ENCODE measurements around the gene KIF7.

Gene KIF7

GRCh38 chr15:89657686-89658200 lies 2.5 kb upstream of the KIF7 start:
- in situ Hi-C loops (cut with MboI; ENCODE audit: low pct_unique_long_range_greater_than_20kb, low sequenced_read_pairs, unreplicated experiment): no loop called here
- DNase-seq (ENCODE audit: low spot score): no peak
- TF ChIP-seq CTCF (IDR thresholded peaks at IDR 0.05; ENCODE audit: extremely low read depth, insufficient read depth, missing control alignments): no peak

GRCh38 chr15:89656116-89656815 lies 999 bp upstream of the KIF7 start:
- in situ Hi-C loops (cut with MboI; ENCODE audit: low pct_unique_long_range_greater_than_20kb, low sequenced_read_pairs, unreplicated experiment): no loop called here
- no peak for DNase-seq (ENCODE audit: low spot score)
- no peak for TF ChIP-seq CTCF (IDR thresholded peaks at IDR 0.05; ENCODE audit: extremely low read depth, insufficient read depth, missing control alignments)

- DNase-seq (ENCODE audit: low spot score): no peak
- no peak for TF ChIP-seq CTCF (IDR thresholded peaks at IDR 0.05; ENCODE audit: extremely low read depth, insufficient read depth, missing control alignments)
- in situ Hi-C loops (cut with MboI; ENCODE audit: low pct_unique_long_range_greater_than_20kb, low sequenced_read_pairs, unreplicated experiment): no loop called here
Observed at GRCh38 chr15:89654301-89654761, 936 bp downstream of the KIF7 start.

- in situ Hi-C loops (cut with MboI; ENCODE audit: low pct_unique_long_range_greater_than_20kb, low sequenced_read_pairs, unreplicated experiment): no loop called here
- TF ChIP-seq CTCF (IDR thresholded peaks at IDR 0.05; ENCODE audit: extremely low read depth, insufficient read depth, missing control alignments): no peak
Observed at GRCh38 chr15:89653578-89653977, 1.7 kb downstream of the KIF7 start.

GRCh38 chr15:89652666-89653065 lies 2.6 kb downstream of the KIF7 start:
- TF ChIP-seq CTCF (IDR thresholded peaks at IDR 0.05; ENCODE audit: extremely low read depth, insufficient read depth, missing control alignments): no peak
- no peak for DNase-seq (ENCODE audit: low spot score)
- in situ Hi-C loops (cut with MboI; ENCODE audit: low pct_unique_long_range_greater_than_20kb, low sequenced_read_pairs, unreplicated experiment): no loop called here

More at GRCh38 chr15:89653578-89653977, 1.7 kb downstream of the KIF7 start:
- DNase-seq (ENCODE audit: low spot score): no peak

- in situ Hi-C loops (cut with MboI; ENCODE audit: low pct_unique_long_range_greater_than_20kb, low sequenced_read_pairs, unreplicated experiment): no loop called here
- DNase-seq (ENCODE audit: low spot score): no peak
- no peak for TF ChIP-seq CTCF (IDR thresholded peaks at IDR 0.05; ENCODE audit: extremely low read depth, insufficient read depth, missing control alignments)
Observed at GRCh38 chr15:89652131-89652530, 3.1 kb downstream of the KIF7 start.
